Stimulated activated CD8-positive, alpha-beta memory T cell treated with anti-CD3 and anti-CD28 coated beads, Interleukin-7, amount 100 ng/mL, for 1 hour (primary cell): ENCODE data around the gene SIM1.

Experiments used
- DNase-seq, 2 donors: peaks; one replicate each; pipeline ENCODE4 v3.0.0-alpha.2; 2020; ENCODE audit warnings: low read depth in 2 of 2

The SIM1 gene

GRCh38 chr6:100472674-100473073 is 8.0 kb upstream of the SIM1 start:
- DNase-seq = no peak

- no peak for DNase-seq
These were observed 5.8 kb upstream of the SIM1 start for GRCh38 chr6:100470422-100471120.

- DNase-seq = no peak
These were observed 4.6 kb upstream of the SIM1 start for GRCh38 chr6:100469101-100469859.

- no peak for DNase-seq
These were observed 3.4 kb upstream of the SIM1 start for GRCh38 chr6:100468016-100468622.

GRCh38 chr6:100467129-100468015 is 2.7 kb upstream of the SIM1 start:
- no peak for DNase-seq

GRCh38 chr6:100466410-100467128 is 1.8 kb upstream of the SIM1 start:
- DNase-seq = no peak

- no peak for DNase-seq
These were observed 1.1 kb upstream of the SIM1 start for GRCh38 chr6:100465701-100466409.

- DNase-seq = no peak
These were observed 414 bp downstream of the SIM1 start for GRCh38 chr6:100464162-100464851.

GRCh38 chr6:100463630-100464161 is 1.0 kb downstream of the SIM1 start:
- no peak for DNase-seq

GRCh38 chr6:100462706-100463629 is 1.8 kb downstream of the SIM1 start:
- no peak for DNase-seq

- no peak for DNase-seq
These were observed 2.6 kb downstream of the SIM1 start for GRCh38 chr6:100461917-100462705.

GRCh38 chr6:100461278-100461916 is 3.3 kb downstream of the SIM1 start:
- no peak for DNase-seq

- DNase-seq = no peak
These were observed 4.0 kb downstream of the SIM1 start for GRCh38 chr6:100460650-100461204.

GRCh38 chr6:100459592-100460184 is 5.0 kb downstream of the SIM1 start:
- DNase-seq = no peak

GRCh38 chr6:100458841-100459591 is 5.7 kb downstream of the SIM1 start:
- no peak for DNase-seq
